WI38 (cell line): ENCODE data around the gene GCNT3.

Source experiments
- H3K4me3 ChIP-seq: 2 replicates; pipeline ENCODE4 v1.5.1; 2011; ENCODE audit warnings: low read depth, mild to moderate bottlenecking, control low read depth, low read length
- CTCF ChIP-seq: IDR thresholded peaks from 2 replicates; pipeline ENCODE4 v1.5.1; 2012; ENCODE audit warnings: low read depth, mild to moderate bottlenecking, control low read depth, low read length

Gene GCNT3

DNA sequence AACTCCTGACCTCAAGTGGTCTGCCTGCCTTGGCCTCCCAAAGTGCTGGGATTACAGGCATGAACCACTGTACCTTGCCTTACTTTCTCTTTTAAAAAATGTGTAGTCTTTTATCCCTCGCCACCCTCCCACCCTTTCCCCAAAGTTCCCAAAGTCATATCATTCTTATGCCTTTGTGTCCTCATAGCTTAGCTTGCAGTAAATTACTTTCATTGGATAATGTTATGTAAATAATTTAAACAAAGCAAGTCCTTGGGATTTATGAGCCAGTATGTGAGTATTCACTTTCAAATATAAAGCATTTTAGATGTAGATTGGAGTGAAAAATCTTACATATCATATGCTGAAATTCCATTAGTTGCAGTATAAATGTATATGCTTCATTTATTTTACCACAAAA lies 34.7 kb downstream of the GCNT3 start:
- TF ChIP-seq CTCF, result no peak
- no peak overlapping the region for H3K4me3 ChIP-seq

GRCh38 chr15:59647085-59647484 lies 35.5 kb downstream of the GCNT3 start:
- no peak overlapping the region for H3K4me3 ChIP-seq
- TF ChIP-seq CTCF, result no peak

- no peak overlapping the region for H3K4me3 ChIP-seq
- TF ChIP-seq CTCF, result no peak
Measured at GRCh38 chr15:59649603-59650002, 38.0 kb downstream of the GCNT3 start.

GRCh38 chr15:59654046-59654445 lies 42.5 kb downstream of the GCNT3 start:
- TF ChIP-seq CTCF, result no peak
- H3K4me3 ChIP-seq, result no peak overlapping the region

DNA sequence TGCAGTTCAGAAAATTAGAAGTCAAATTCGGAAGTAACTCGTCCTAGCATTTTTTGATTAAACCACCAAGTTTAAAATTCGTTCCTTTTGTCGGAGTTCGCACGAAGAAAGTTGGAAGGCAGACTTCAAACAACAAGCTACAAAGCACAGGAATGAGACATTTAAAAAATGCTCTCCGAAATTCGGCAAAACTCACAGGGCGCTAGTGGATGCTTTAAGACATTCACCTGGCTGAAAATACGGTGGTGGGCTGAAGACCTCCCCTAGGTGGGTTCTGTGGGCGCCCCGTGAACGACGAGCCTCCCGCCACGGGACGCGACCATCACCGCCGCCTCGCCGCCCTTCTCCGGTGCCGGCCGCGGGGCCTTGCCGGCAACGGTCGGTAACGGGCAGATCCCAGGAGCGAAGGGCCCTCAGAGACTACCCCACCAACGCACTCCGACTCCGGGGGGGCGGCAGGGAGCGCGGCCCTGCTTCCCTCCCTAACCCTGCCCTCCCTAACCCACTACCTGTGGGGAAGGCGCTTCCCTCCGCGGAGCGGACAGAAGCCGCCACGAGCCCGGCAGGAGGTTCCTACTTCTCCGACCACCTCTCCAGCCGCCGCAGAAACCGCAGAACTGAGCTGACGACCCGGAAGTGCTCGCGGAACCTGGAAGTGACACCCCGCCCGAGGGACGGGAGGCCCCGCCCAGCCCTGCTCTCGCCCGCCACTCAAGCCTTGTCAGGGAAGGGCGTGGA lies 45.5 kb downstream of the GCNT3 start, which contains the start of gene GTF2A2:
TSS of gene GTF2A2 (minus strand) at position 619 of the 738 bp plus-strand sequence. CDS start 5,238 bp downstream, outside the sequence.
- TF ChIP-seq CTCF, result no peak
- H3K4me3 ChIP-seq, result peak within 1 kb of the TSS; percentile 97

DNA sequence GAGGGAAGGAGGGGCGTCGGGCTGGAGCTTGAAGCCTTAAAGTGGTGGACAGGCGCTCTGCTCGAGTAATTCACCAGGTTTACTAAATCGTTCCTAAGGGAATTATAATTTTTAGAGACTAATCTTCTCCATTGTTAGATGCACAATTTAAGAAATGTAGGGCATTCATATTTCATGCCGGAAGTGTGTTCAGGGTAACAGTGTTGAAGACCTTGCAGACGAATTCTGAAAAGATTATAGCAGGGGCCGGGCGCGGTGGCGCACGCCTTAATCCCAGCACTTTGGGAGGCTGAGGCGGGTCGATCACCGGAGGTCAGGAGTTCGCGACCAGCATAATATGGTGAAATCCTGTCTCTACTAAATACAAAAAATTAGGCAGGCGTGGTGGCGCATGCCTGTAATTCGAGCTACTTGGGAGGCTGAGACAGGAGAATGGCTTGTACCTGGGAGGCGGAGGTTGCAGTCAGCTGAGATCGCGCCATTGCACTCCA lies 46.1 kb downstream of the GCNT3 start:
- H3K4me3 ChIP-seq, result peak overlapping the region; percentile 97
- no peak for TF ChIP-seq CTCF

- no peak for TF ChIP-seq CTCF
- no peak overlapping the region for H3K4me3 ChIP-seq
Measured at GRCh38 chr15:59659366-59659765, 47.8 kb downstream of the GCNT3 start.
